Gastroesophageal sphincter (tissue), 4 donors: ENCODE results near the gene DLG4. TPM values are rescaled to one million over a fixed set of nuclear protein-coding genes. Genes with fewer than 3 reads are reported as not detected.

Experiments used
- ATAC-seq: fragments of 150-250 bp; one replicate; pipeline ENCODE4 v1.9.1; 2016; ENCODE audit warnings: mild to moderate bottlenecking, moderate library complexity
- H3K27ac ChIP-seq, 4 donors: fragments of 200-600 bp; sonication (generic) in 3 of 4; 1 replicate in 3 of 4; 2 replicates in 1 of 4; pipeline ENCODE4 v1.5.1; 2016 to 2019
- H3K27me3 ChIP-seq: fragments of 200-600 bp; sonication (generic); one replicate; pipeline ENCODE4 v1.5.1; 2019
- H3K36me3 ChIP-seq, 2 donors: fragments of 200-600 bp; sonication (generic); one replicate each; pipeline ENCODE4 v1.5.1; 2019; ENCODE audit warnings: control low read depth in 1 of 2
- H3K4me1 ChIP-seq, 3 donors: fragments of 200-600 bp; sonication (generic); 1 replicate in 2 of 3; 2 replicates in 1 of 3; pipeline ENCODE4 v1.5.1; 2016 to 2019; ENCODE audit warnings: control low read depth in 2 of 3
- H3K4me3 ChIP-seq, 2 donors: fragments of 200-600 bp; sonication (generic); one replicate each; pipeline ENCODE4 v1.5.1; 2019; ENCODE audit warnings: mild to moderate bottlenecking in 1 of 2, moderate library complexity in 1 of 2
- H3K9me3 ChIP-seq, 3 donors: fragments of 200-600 bp; sonication (generic); one replicate each; pipeline ENCODE4 v1.5.1; 2017 to 2019; ENCODE audit warnings: control low read depth in 2 of 3
- EP300 ChIP-seq: sonication (generic); formaldehyde crosslinking; IDR thresholded peaks from one replicate; pipeline ENCODE4 v1.6.1; 2017; ENCODE audit warnings: antibody characterized with exemption, mild to moderate bottlenecking
- POLR2A ChIP-seq, 2 donors: fragments of 450-650 bp; IDR thresholded peaks; one replicate each; pipeline ENCODE4 v1.6.1; 2017; ENCODE audit warnings: antibody characterized with exemption in 2 of 2, mild to moderate bottlenecking in 2 of 2, moderate library complexity in 1 of 2
- POLR2AphosphoS5 ChIP-seq: sonication (generic); formaldehyde crosslinking; IDR thresholded peaks from one replicate; pipeline ENCODE4 v1.6.1; 2017; ENCODE audit warnings: antibody characterized with exemption
- WGBS, 2 donors: methylation state at CpG; one replicate each; pipeline ENCODE4 v1.1.5; 2018; ENCODE audit warnings: low coverage in 1 of 2; 5-methylcytosine and 5-hydroxymethylcytosine counted together
- total RNA-seq, 4 donors: library from RNA; depleted of rRNA; stranded (reverse); fragments of >200 nt; gene quantifications; one replicate each; pipeline ENCODE4 v1.1.0, GENCODE V29; 2016
- TF ChIP-seq, protein P1 (sequence below), 4 experiments: fragments of 200-600 bp in 2 of 4; fragments of 450-650 bp in 2 of 4; sonication (generic) in 1 of 4; IDR thresholded peaks; one replicate each; pipeline ENCODE4 v1.5.1; 2017 to 2019; ENCODE audit warnings: antibody characterized with exemption in 4 of 4, mild to moderate bottlenecking in 2 of 4, moderate library complexity in 2 of 4

DLG4 gene
- total RNA-seq, 4 donors from 2014 or later = 14.1 to 21.7 (median 16.5) TPM

DNA sequence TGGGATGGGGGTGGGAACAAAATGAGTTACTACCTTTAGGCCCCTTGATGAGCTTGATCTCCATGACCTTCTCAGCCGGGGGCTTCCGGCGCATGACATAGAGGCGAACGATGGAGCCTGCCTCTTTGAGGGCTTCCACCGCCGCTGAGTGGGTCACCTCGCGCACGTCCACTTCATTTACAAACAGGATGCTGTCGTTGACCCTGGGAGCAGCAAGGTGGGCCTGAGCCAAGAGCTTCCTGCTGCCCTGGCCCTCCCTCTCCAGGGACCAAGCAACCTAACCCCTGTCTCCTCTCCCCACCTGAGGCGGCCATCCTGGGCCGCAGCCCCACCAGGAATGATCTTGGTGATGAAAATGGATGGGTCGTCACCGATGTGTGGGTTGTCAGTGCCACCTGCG is 16.2 kb downstream of the DLG4 start:
- Histone ChIP-seq H3K9me3 (no peaks in the 10 kb centered on the region), H3K27ac (peak overlapping the region in 1 of 4 donors; percentile 84), H3K27me3 (no peaks in the 10 kb centered on the region), H3K36me3 (peaks cover 0 to 49% of the 10 kb centered on the region in 2 donors), H3K4me1 (peaks cover 0 to 48% (median 3%) of the 10 kb centered on the region in 3 donors), H3K4me3 (no peak overlapping the region)
- no peak for TF ChIP-seq POLR2AphosphoS5
- TF ChIP-seq, protein P1, sequence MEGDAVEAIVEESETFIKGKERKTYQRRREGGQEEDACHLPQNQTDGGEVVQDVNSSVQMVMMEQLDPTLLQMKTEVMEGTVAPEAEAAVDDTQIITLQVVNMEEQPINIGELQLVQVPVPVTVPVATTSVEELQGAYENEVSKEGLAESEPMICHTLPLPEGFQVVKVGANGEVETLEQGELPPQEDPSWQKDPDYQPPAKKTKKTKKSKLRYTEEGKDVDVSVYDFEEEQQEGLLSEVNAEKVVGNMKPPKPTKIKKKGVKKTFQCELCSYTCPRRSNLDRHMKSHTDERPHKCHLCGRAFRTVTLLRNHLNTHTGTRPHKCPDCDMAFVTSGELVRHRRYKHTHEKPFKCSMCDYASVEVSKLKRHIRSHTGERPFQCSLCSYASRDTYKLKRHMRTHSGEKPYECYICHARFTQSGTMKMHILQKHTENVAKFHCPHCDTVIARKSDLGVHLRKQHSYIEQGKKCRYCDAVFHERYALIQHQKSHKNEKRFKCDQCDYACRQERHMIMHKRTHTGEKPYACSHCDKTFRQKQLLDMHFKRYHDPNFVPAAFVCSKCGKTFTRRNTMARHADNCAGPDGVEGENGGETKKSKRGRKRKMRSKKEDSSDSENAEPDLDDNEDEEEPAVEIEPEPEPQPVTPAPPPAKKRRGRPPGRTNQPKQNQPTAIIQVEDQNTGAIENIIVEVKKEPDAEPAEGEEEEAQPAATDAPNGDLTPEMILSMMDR (IDR thresholded peaks at IDR 0.05) = no peak
- no peak for TF ChIP-seq EP300
- no peak for TF ChIP-seq POLR2A (IDR thresholded peaks at IDR 0.05)
- 94% methylated on average over 3 of the region's 16 CpGs; no CpG with 5 or more reads in 1 of the 2 donors for WGBS, 2 donors
- no peak for ATAC-seq

DNA sequence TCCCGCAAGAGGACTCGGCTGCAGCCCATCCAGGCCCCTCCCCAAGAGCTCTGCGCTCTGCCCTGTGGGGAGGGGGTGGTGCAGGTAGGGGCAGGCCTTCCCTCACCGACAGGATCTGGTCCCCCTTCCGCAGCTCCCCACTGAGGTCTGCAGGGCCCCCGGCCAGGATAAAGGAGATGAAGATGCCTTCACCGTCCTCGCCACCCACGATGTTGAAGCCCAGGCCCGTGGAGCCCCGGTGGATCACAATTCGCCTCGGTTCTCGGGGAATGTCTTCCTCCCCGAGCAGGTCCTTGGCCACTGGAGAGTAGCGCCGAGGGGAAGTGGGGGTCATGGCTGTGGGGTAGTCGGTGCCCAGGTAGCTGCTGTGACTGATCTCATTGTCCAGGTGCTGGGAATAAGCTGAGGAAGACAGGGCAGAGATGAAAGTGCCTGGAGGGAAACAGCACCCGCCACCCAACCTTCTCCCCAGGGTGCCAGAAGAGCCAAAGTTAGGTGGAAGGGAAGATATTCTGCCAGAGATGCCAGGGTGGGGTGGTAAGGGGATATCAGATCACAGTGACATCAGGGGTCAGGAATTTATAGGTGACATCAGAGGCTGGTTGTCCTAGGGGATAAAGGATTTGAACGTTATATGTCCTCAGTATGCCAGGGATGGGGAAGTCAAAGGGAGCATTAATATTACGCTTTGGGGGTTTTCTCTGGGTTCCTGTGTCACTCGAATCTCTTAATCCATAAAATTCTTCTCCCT is 22.8 kb downstream of the DLG4 start:
- H3K36me3 ChIP-seq = peaks cover 0 to 85% of the 10 kb centered on the region in 2 donors
- WGBS, 2 donors = 82 to 84% methylated on average over 3 to 4 of the region's 22 CpGs
- ATAC-seq = no peak

DNA sequence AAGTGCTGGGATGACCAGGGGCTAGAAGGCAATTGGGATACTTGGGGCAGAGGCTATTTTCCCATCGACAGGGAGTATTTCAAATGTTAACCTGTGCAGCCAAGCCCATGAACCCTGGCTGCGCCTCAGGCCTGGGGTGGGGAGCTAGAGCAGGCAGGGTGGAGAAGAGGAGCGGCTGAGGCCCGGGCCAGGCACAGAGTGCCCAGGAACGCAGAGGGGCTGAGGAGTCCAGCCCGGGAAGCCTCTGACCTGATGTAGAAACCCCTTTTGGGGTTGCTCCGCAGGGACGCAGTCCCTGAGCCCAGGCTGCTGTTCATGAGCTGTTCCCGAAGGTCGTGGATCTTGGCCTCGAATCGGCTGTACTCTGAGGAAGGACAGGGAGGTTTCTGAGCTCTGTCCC is 23.7 kb downstream of the DLG4 start:
- no peaks in the 10 kb centered on the region for H3K4me1 ChIP-seq
- H3K27ac ChIP-seq = no peak overlapping the region
- H3K27me3 ChIP-seq = no peaks in the 10 kb centered on the region
- H3K4me3 ChIP-seq = no peak overlapping the region
- ATAC-seq = no peak
- peaks cover 0 to 85% of the 10 kb centered on the region in 2 donors for H3K36me3 ChIP-seq
- H3K9me3 ChIP-seq = no peaks in the 10 kb centered on the region
- TF ChIP-seq, protein P1 (IDR thresholded peaks at IDR 0.05) = no peak
- TF ChIP-seq POLR2AphosphoS5 = no peak
- no peak for TF ChIP-seq EP300
- no peak for TF ChIP-seq POLR2A (IDR thresholded peaks at IDR 0.05)
- WGBS, 2 donors = 60% methylated on average over 1 of the region's 12 CpGs; no CpG with 5 or more reads in 1 of the 2 donors

More for the DNA sequence above, 22.8 kb downstream of the DLG4 start:
- Histone ChIP-seq H3K4me1 (no peaks in the 10 kb centered on the region), H3K27ac (no peak overlapping the region), H3K4me3 (no peak overlapping the region), H3K27me3 (no peaks in the 10 kb centered on the region), H3K9me3 (no peaks in the 10 kb centered on the region)
- TF ChIP-seq POLR2AphosphoS5 (no peak), EP300 (no peak), POLR2A (IDR thresholded peaks at IDR 0.05) (no peak)
- TF ChIP-seq, protein P1 (IDR thresholded peaks at IDR 0.05) = no peak

DNA sequence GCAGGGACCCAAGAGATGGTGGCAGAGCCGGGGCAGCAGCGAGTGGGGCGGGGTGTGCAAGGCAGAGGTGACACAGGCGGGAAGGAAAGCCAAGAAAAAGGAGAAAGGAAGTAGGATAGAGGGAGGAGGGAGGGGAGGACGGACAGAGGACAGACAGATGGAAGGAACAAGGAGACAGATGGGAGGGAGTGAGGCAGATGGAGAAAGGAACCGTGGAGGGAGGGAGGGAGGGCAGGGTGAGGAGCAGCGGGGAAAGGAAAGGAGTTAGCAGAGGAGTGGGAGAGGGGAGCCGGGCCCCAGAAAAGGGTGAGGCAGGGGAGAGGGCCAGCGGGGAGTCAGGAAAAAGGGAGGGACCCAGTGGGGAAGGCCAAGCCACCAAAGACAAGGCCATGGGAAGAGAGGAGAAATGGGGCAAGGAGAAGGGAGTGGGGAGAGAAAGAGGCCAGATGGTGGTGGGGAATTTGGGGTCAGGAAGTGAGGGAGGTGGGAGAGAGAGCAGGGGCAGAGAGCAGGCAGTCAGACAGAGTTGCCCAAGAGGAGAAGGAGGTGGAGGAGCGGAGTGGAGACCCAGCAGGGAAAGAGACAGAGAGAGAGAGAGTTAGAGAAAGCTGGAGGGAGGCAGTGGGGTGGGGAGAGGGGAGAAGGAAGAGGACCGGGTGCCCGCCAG is 27.2 kb downstream of the DLG4 start:
- TF ChIP-seq, protein P1 (IDR thresholded peaks at IDR 0.05) = no peak
- TF ChIP-seq POLR2A (IDR thresholded peaks at IDR 0.05) (no peak), EP300 (no peak), POLR2AphosphoS5 (no peak)
- Histone ChIP-seq H3K27ac (no peak overlapping the region), H3K36me3 (peaks cover 0 to 75% of the 10 kb centered on the region in 2 donors), H3K9me3 (no peaks in the 10 kb centered on the region), H3K27me3 (no peaks in the 10 kb centered on the region), H3K4me1 (no peaks in the 10 kb centered on the region), H3K4me3 (no peak overlapping the region)
- ATAC-seq = no peak
- 64 to 80% methylated on average over 6 to 12 of the region's 12 CpGs for WGBS, 2 donors
